ENCODE measurements around the gene SMG1.

Gene SMG1

GRCh38 chr16:18842565-18842964 lies 83.6 kb downstream of the SMG1 start:
- DNase-seq: no peak

GRCh38 chr16:18841833-18842525 lies 84.2 kb downstream of the SMG1 start:
- no peak for DNase-seq

- no peak for DNase-seq
These were observed 86.7 kb downstream of the SMG1 start for GRCh38 chr16:18839555-18839954.

GRCh38 chr16:18836702-18837101 lies 89.5 kb downstream of the SMG1 start:
- DNase-seq: no peak

GRCh38 chr16:18834864-18835263 lies 91.3 kb downstream of the SMG1 start:
- no peak for DNase-seq

GRCh38 chr16:18833707-18834505 lies 92.3 kb downstream of the SMG1 start:
- DNase-seq: no peak

- no peak for DNase-seq
These were observed 93.6 kb downstream of the SMG1 start for GRCh38 chr16:18832613-18833012.

GRCh38 chr16:18832006-18832405 lies 94.2 kb downstream of the SMG1 start:
- DNase-seq: no peak

GRCh38 chr16:18829251-18829650 lies 97.0 kb downstream of the SMG1 start:
- no peak for DNase-seq

- DNase-seq: no peak
These were observed 98.3 kb downstream of the SMG1 start for GRCh38 chr16:18827890-18828289.

- no peak for DNase-seq
These were observed 109.9 kb downstream of the SMG1 start for GRCh38 chr16:18816286-18816685.

GRCh38 chr16:18811925-18812324 lies 114.3 kb downstream of the SMG1 start:
- DNase-seq: no peak

- no peak for DNase-seq
These were observed 117.0 kb downstream of the SMG1 start for GRCh38 chr16:18809165-18809564.

- DNase-seq: no peak
These were observed 120.9 kb downstream of the SMG1 start for GRCh38 chr16:18805257-18805773.

GRCh38 chr16:18804540-18804939 lies 121.7 kb downstream of the SMG1 start:
- DNase-seq: no peak

GRCh38 chr16:18803569-18804462 lies 122.4 kb downstream of the SMG1 start:
- no peak for DNase-seq

GRCh38 chr16:18802767-18803343 lies 123.4 kb downstream of the SMG1 start:
- no peak for DNase-seq

- peak; percentile 99 for DNase-seq
These were observed 124.8 kb downstream of the SMG1 start, which contains the start of gene ARL6IP1 for GRCh38 chr16:18801145-18801972. TSS of gene ARL6IP1 (minus strand) at chr16:18801549. CDS start at chr16:18801466, 83 bp downstream.

- no peak for DNase-seq
These were observed 125.4 kb downstream of the SMG1 start for GRCh38 chr16:18800775-18801144.

- no peak for DNase-seq
These were observed 125.9 kb downstream of the SMG1 start for GRCh38 chr16:18800293-18800692.

GRCh38 chr16:18799500-18799899 lies 126.7 kb downstream of the SMG1 start:
- DNase-seq: no peak

GRCh38 chr16:18797746-18798145 lies 128.5 kb downstream of the SMG1 start:
- DNase-seq: no peak

All from DMS 273 treated with DMSO at 0.1 percent for 48 hours (cell line).